ENCODE results near the gene UGGT2.

GRCh38 chr13:95882121-95882520, 171.1 kb downstream of the UGGT2 start:
- TF ChIP-seq CTCF (IDR thresholded peaks at IDR 0.05; ENCODE audit: low read depth, low read length) (no peak), EZH2phosphoT487 (IDR thresholded peaks at IDR 0.05; ENCODE audit: low read depth) (no peak)
